Hepatocyte (in vitro differentiated cells): ENCODE measurements around the gene PICK1. TPM values are rescaled to one million over a fixed set of nuclear protein-coding genes. Genes with fewer than 3 reads are reported as not detected.

Experiments used
- DNase-seq: peaks from one replicate; pipeline ENCODE4 v3.0.0-alpha.2; 2016; ENCODE audit warnings: low spot score
- H2AFZ ChIP-seq: fragments of 200-600 bp; sonication (generic); 2 replicates; pipeline ENCODE4 v1.6.0; 2016; ENCODE audit warnings: antibody characterized with exemption, mild to moderate bottlenecking
- H3K27ac ChIP-seq: fragments of 200-600 bp; sonication (generic); 2 replicates; pipeline ENCODE4 v1.5.1; 2016; ENCODE audit warnings: mild to moderate bottlenecking
- H3K27me3 ChIP-seq: fragments of 200-600 bp; sonication (generic); 2 replicates; pipeline ENCODE4 v1.6.1; 2016
- H3K36me3 ChIP-seq: fragments of 200-600 bp; sonication (generic); replicated peaks from 2 replicates; pipeline ENCODE4 v1.5.1; 2016; ENCODE audit warnings: low read depth; ENCODE audit not compliant: insufficient read depth
- H3K4me1 ChIP-seq: fragments of 200-600 bp; sonication (generic); 2 replicates; pipeline ENCODE4 v1.5.1; 2016; ENCODE audit warnings: mild to moderate bottlenecking, moderate library complexity; ENCODE audit not compliant: insufficient read depth
- H3K4me2 ChIP-seq: fragments of 200-600 bp; sonication (generic); 2 replicates; pipeline ENCODE4 v1.6.0; 2016
- H3K4me3 ChIP-seq: fragments of 200-600 bp; sonication (generic); 2 replicates; pipeline ENCODE4 v1.5.1; 2016; ENCODE audit warnings: mild to moderate bottlenecking
- H3K79me2 ChIP-seq: fragments of 200-600 bp; sonication (generic); 2 replicates; pipeline ENCODE4 v1.6.0; 2017; ENCODE audit warnings: mild to moderate bottlenecking
- H3K9me2 ChIP-seq: fragments of 200-600 bp; sonication (generic); replicated peaks from 2 replicates; pipeline ENCODE4 v1.6.0; 2017; ENCODE audit warnings: mild to moderate bottlenecking; ENCODE audit not compliant: insufficient read depth
- H3K9me3 ChIP-seq: fragments of 200-600 bp; sonication (generic); 2 replicates; pipeline ENCODE4 v1.5.1; 2016; ENCODE audit warnings: low read depth, mild to moderate bottlenecking
- H4K20me1 ChIP-seq: fragments of 200-600 bp; sonication (generic); 2 replicates; pipeline ENCODE4 v1.6.0; 2016; ENCODE audit warnings: mild to moderate bottlenecking; ENCODE audit not compliant: insufficient read depth, poor library complexity, severe bottlenecking
- EZH2 ChIP-seq: fragments of 200-600 bp; sonication (generic); IDR thresholded peaks from 2 replicates; pipeline ENCODE4 v1.6.1; 2016; ENCODE audit warnings: antibody characterized with exemption, mild to moderate bottlenecking, borderline replicate concordance
- EZH2phosphoT487 ChIP-seq: fragments of 200-600 bp; sonication (generic); IDR thresholded peaks from one replicate; pipeline ENCODE4 v1.6.1; 2018; ENCODE audit warnings: antibody characterized with exemption, mild to moderate bottlenecking, low read depth, moderate library complexity; ENCODE audit not compliant: unreplicated experiment, severe bottlenecking
- WGBS: methylation state at CpG from one replicate; pipeline ENCODE4 v1.1.6; 2016; ENCODE audit warnings: low lambda C conversion rate; ENCODE audit errors: missing lambda C conversion rate; 5-methylcytosine and 5-hydroxymethylcytosine counted together
- polyA plus RNA-seq: library from polyadenylated mRNA; unstranded; fragments of >200 nt; fragmentation: Nextera tagmentation; extraction: Ambion mirVana; gene quantifications from 2 replicates; pipeline ENCODE4 v1.2.1, GENCODE V29; 2016
- total RNA-seq: library from RNA; depleted of rRNA; stranded (reverse); fragments of >200 nt; gene quantifications from 2 replicates; pipeline ENCODE4 v1.2.3, GENCODE V29; 2014
- TF ChIP-seq, protein P1 (sequence below): fragments of 200-600 bp; sonication (generic); IDR thresholded peaks from 2 replicates; pipeline ENCODE4 v1.5.1; 2016; ENCODE audit warnings: antibody characterized with exemption, mild to moderate bottlenecking; ENCODE audit not compliant: poor library complexity

PICK1 gene
- total and polyA plus RNA-seq, 2 experiments from 2014 or later, result 26.2 to 43.1 TPM

DNA sequence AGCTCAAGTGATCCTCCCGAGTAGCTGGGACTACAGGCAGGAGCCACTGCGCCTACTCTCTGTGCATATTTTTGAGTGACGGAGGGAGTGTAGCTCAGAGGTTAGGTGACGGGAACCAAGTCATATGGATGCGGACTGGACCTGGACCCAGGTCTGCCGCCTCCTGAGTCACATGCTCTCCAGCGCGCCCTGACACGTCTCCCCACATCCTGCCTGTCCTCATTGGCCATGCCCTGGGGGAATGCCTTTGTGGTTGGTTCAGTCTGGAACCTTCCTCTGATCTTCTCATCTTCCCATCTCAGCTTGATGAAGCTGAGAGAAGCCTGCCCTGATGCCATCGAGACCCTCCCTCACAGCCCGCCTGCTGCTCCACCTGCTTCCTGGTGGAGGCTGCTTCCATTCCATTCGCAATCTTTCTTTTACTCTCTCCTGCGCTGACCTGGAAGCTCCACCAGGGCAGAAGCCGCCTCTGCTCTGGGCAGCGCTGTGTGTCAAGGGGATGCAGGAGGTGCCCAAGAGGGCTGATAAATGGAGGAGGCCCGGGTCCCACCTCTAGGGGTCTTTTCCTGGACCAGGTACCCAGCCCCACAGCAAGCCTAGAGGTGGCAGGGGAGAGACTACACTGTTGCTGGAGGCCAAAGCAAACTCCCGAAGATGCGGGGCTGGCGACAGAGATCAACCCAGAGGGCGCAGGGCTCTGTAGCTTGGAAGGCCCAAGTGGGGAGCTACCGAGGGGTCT is 67.2 kb downstream of the PICK1 start:
- Histone ChIP-seq H3K79me2 (no peaks in the 10 kb centered on the region), H3K4me2 (no peak overlapping the region), H2AFZ (no peak overlapping the region), H3K9me3 (no peaks in the 10 kb centered on the region), H3K9me2 (no peaks in the 10 kb centered on the region), H3K4me1 (no peaks in the 10 kb centered on the region), H3K27ac (no peak overlapping the region), H3K27me3 (no peaks in the 10 kb centered on the region), H3K4me3 (no peak overlapping the region), H3K36me3 (no peaks in the 10 kb centered on the region), H4K20me1 (no peaks in the 10 kb centered on the region)
- no peak for DNase-seq
- TF ChIP-seq EZH2, result no peak
- no peak for TF ChIP-seq EZH2phosphoT487
- TF ChIP-seq, protein P1, sequence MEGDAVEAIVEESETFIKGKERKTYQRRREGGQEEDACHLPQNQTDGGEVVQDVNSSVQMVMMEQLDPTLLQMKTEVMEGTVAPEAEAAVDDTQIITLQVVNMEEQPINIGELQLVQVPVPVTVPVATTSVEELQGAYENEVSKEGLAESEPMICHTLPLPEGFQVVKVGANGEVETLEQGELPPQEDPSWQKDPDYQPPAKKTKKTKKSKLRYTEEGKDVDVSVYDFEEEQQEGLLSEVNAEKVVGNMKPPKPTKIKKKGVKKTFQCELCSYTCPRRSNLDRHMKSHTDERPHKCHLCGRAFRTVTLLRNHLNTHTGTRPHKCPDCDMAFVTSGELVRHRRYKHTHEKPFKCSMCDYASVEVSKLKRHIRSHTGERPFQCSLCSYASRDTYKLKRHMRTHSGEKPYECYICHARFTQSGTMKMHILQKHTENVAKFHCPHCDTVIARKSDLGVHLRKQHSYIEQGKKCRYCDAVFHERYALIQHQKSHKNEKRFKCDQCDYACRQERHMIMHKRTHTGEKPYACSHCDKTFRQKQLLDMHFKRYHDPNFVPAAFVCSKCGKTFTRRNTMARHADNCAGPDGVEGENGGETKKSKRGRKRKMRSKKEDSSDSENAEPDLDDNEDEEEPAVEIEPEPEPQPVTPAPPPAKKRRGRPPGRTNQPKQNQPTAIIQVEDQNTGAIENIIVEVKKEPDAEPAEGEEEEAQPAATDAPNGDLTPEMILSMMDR, result no peak
- 92% methylated on average over 21 of the region's 21 CpGs for WGBS

DNA sequence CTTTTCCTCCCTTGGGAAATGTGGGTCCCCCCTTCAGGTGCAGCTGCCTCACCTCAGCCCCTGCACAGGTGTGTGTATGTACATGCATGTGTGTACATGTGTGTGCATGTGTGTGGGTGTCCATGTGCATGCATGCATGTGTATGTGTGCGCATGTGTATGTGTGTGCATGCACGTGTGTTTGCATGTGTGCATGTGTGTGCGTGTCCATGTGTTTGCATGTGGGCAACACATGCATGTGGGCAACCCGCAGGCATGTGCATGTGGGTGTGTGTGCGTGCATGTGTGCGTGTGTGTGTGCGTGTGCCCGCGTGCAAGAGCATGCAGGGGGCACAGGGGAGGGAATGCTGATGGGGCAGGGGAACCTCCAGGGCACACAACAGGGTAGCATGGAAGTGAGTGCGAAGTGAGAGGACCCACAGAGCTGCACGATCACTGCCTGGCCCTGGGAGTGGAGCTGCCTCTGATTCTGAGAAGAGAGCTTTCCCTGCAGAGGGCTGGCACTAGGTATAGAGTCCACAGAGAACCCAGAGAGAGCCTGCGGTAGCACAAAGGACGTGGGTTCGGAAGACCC is 67.9 kb downstream of the PICK1 start:
- DNase-seq, result no peak
- no peak overlapping the region for H2AFZ ChIP-seq
- no peaks in the 10 kb centered on the region for H3K9me2 ChIP-seq
- H4K20me1 ChIP-seq, result no peaks in the 10 kb centered on the region
- TF ChIP-seq EZH2phosphoT487 (no peak), EZH2 (no peak)
- TF ChIP-seq, protein P1, result no peak
- H3K9me3 ChIP-seq, result no peaks in the 10 kb centered on the region
- no peak overlapping the region for H3K4me3 ChIP-seq
- H3K27me3 ChIP-seq, result no peaks in the 10 kb centered on the region
- no peaks in the 10 kb centered on the region for H3K4me1 ChIP-seq
- H3K79me2 ChIP-seq, result no peaks in the 10 kb centered on the region
- H3K4me2 ChIP-seq, result no peak overlapping the region
- 95% methylated on average over 13 of the region's 14 CpGs for WGBS
- no peaks in the 10 kb centered on the region for H3K36me3 ChIP-seq
- no peak overlapping the region for H3K27ac ChIP-seq

Other genes with a start within 250 kb of the PICK1 start
- 20.2 and 20.4 TPM in 2 replicates for gene GCAT, start 249.5 kb upstream of the PICK1 start, total RNA-seq
- 31.5 and 40.0 TPM in 2 replicates for gene GCAT, start 249.5 kb upstream of the PICK1 start, polyA plus RNA-seq
- gene GALR3, start 234.0 kb upstream of the PICK1 start, total RNA-seq, result not detected in 2 replicates
- 0.29 TPM in 1 of 2 replicates, not detected in the other for gene GALR3, start 234.0 kb upstream of the PICK1 start, polyA plus RNA-seq
- gene ANKRD54, start 213.1 kb upstream of the PICK1 start, total RNA-seq, result 28.5 and 30.4 TPM in 2 replicates
- 29.9 and 33.2 TPM in 2 replicates for gene ANKRD54, start 213.1 kb upstream of the PICK1 start, polyA plus RNA-seq
- 365 and 421 TPM in 2 replicates for gene EIF3L, start 208.0 kb upstream of the PICK1 start, total RNA-seq
- 172 and 199 TPM in 2 replicates for gene EIF3L, start 208.0 kb upstream of the PICK1 start, polyA plus RNA-seq
- 20.3 and 26.1 TPM in 2 replicates for gene MICALL1, start 151.1 kb upstream of the PICK1 start, total RNA-seq
- 11.7 and 15.0 TPM in 2 replicates for gene MICALL1, start 151.1 kb upstream of the PICK1 start, polyA plus RNA-seq
- gene C22orf23, start 103.8 kb upstream of the PICK1 start, total RNA-seq, result 0.30 TPM in 1 of 2 replicates, not detected in the other
- 0.29 TPM in 1 of 2 replicates, not detected in the other for gene C22orf23, start 103.8 kb upstream of the PICK1 start, polyA plus RNA-seq
- 59.4 and 74.3 TPM in 2 replicates for gene POLR2F, start 103.7 kb upstream of the PICK1 start, total RNA-seq
- gene POLR2F, start 103.7 kb upstream of the PICK1 start, polyA plus RNA-seq, result 119 and 129 TPM in 2 replicates
- gene SOX10, start 72.8 kb upstream of the PICK1 start, total RNA-seq, result not detected in 2 replicates
- not detected in 2 replicates for gene SOX10, start 72.8 kb upstream of the PICK1 start, polyA plus RNA-seq
- gene SLC16A8, start 26.8 kb downstream of the PICK1 start, total RNA-seq, result not detected in 2 replicates
- gene SLC16A8, start 26.8 kb downstream of the PICK1 start, polyA plus RNA-seq, result 0.63 and 1.6 TPM in 2 replicates
- gene BAIAP2L2, start 53.3 kb downstream of the PICK1 start, total RNA-seq, result 3.3 and 4.4 TPM in 2 replicates
- gene BAIAP2L2, start 53.3 kb downstream of the PICK1 start, polyA plus RNA-seq, result 8.2 and 8.8 TPM in 2 replicates
- gene PLA2G6, start 124.4 kb downstream of the PICK1 start, total RNA-seq, result 28.2 and 39.9 TPM in 2 replicates
- 30.2 and 42.6 TPM in 2 replicates for gene PLA2G6, start 124.4 kb downstream of the PICK1 start, polyA plus RNA-seq
- 55.9 and 70.4 TPM in 2 replicates for gene MAFF, start 144.6 kb downstream of the PICK1 start, total RNA-seq
- 67.2 and 76.3 TPM in 2 replicates for gene MAFF, start 144.6 kb downstream of the PICK1 start, polyA plus RNA-seq
- gene TMEM184B, start 215.6 kb downstream of the PICK1 start, total RNA-seq, result 32.1 and 58.2 TPM in 2 replicates
- gene TMEM184B, start 215.6 kb downstream of the PICK1 start, polyA plus RNA-seq, result 90.0 and 102 TPM in 2 replicates